Cardiac muscle cell (in vitro differentiated cells and primary cell): Measurements from ENCODE around the gene TJAP1. TPM values are rescaled to one million over a fixed set of nuclear protein-coding genes. Genes with fewer than 3 reads are reported as not detected.

Source experiments
- DNase-seq, 2 donors: peaks; one replicate each; pipeline versions ENCODE4 v3.0.0 to v3.0.0-alpha.2; 2010 to 2017; ENCODE audit warnings: low read depth in 1 of 2, low spot score in 1 of 2
- H3K27ac ChIP-seq: fragments of 200-600 bp; sonication (generic); 2 replicates; pipeline ENCODE4 v1.5.1; 2016
- H3K27me3 ChIP-seq: fragments of 200-600 bp; sonication (generic); 2 replicates; pipeline ENCODE4 v1.6.0; 2016; ENCODE audit warnings: control low read depth
- H3K36me3 ChIP-seq: fragments of 200-600 bp; sonication (generic); 2 replicates; pipeline ENCODE4 v1.5.1; 2016; ENCODE audit warnings: control low read depth
- H3K4me1 ChIP-seq: fragments of 200-600 bp; sonication (generic); 2 replicates; pipeline ENCODE4 v1.8.1; 2017; ENCODE audit warnings: low read depth, mild to moderate bottlenecking, mixed run types
- H3K4me3 ChIP-seq: fragments of 200-600 bp; sonication (generic); 2 replicates; pipeline ENCODE4 v1.5.1; 2016; ENCODE audit warnings: mild to moderate bottlenecking
- H3K9me3 ChIP-seq: fragments of 200-600 bp; sonication (generic); 2 replicates; pipeline ENCODE4 v1.5.1; 2017; ENCODE audit warnings: low read depth, mild to moderate bottlenecking, control low read depth
- CTCF ChIP-seq: IDR thresholded peaks from 2 replicates; pipeline ENCODE4 v1.5.1; 2012; ENCODE audit warnings: low read depth, mild to moderate bottlenecking, low read length
- polyA plus RNA-seq: library from polyadenylated mRNA; unstranded; fragments of >200 nt; fragmentation: Nextera tagmentation; extraction: Ambion mirVana; gene quantifications from 2 replicates; pipeline ENCODE4 v1.2.1, GENCODE V29; 2016
- total RNA-seq: library from RNA; depleted of rRNA; stranded (reverse); fragments of >200 nt; gene quantifications from 2 replicates; pipeline ENCODE4 v1.2.3, GENCODE V29; 2016

The TJAP1 gene
- total and polyA plus RNA-seq, 2 experiments from 2014 or later: 25.8 to 31.2 TPM

- Histone ChIP-seq H3K4me1 (peaks cover 5% of the 10 kb centered on the region), H3K36me3 (peaks cover 18% of the 10 kb centered on the region), H3K4me3 (no peak overlapping the region), H3K27me3 (peaks cover 17% of the 10 kb centered on the region), H3K9me3 (no peaks in the 10 kb centered on the region), H3K27ac (no peak overlapping the region)
- no peak for DNase-seq
- TF ChIP-seq CTCF: no peak
These were observed 28.8 kb downstream of the TJAP1 start for GRCh38 chr6:43506171-43506570.

- Histone ChIP-seq H3K4me3 (no peak overlapping the region), H3K9me3 (no peaks in the 10 kb centered on the region), H3K27me3 (peaks cover 17% of the 10 kb centered on the region), H3K36me3 (peaks cover 21% of the 10 kb centered on the region), H3K4me1 (peaks cover 5% of the 10 kb centered on the region), H3K27ac (no peak overlapping the region)
- DNase-seq: peak; percentile 86 to 89
- TF ChIP-seq CTCF: peak; percentile 96
These were observed 29.5 kb downstream of the TJAP1 start for GRCh38 chr6:43506667-43507471.

- Histone ChIP-seq H3K9me3 (no peaks in the 10 kb centered on the region), H3K27ac (no peak overlapping the region), H3K27me3 (peaks cover 17% of the 10 kb centered on the region), H3K4me1 (peaks cover 5% of the 10 kb centered on the region), H3K36me3 (peaks cover 21% of the 10 kb centered on the region), H3K4me3 (no peak overlapping the region)
- no peak for TF ChIP-seq CTCF
- DNase-seq: no peak
These were observed 31.2 kb downstream of the TJAP1 start for GRCh38 chr6:43508481-43509141.

- peaks cover 5% of the 10 kb centered on the region for H3K4me1 ChIP-seq
- TF ChIP-seq CTCF: no peak
- no peaks in the 10 kb centered on the region for H3K9me3 ChIP-seq
- no peak overlapping the region for H3K27ac ChIP-seq
- peak overlapping the region; percentile 72 for H3K4me3 ChIP-seq
- H3K27me3 ChIP-seq: peaks cover 17% of the 10 kb centered on the region
- DNase-seq: peak in 1 of 2 donors; percentile 51
- peaks cover 27% of the 10 kb centered on the region for H3K36me3 ChIP-seq
These were observed 32.0 kb downstream of the TJAP1 start for GRCh38 chr6:43509142-43509983.
